OCI-LY7 (cell line): Measurements from ENCODE around the gene MYO1F.

Experiments
- CTCF ChIP-seq: fragments of 200-600 bp; sonication (generic); conservative IDR thresholded peaks from 2 replicates; pipeline ENCODE4 v1.5.1; 2014; ENCODE audit warnings: mild to moderate bottlenecking, antibody characterized with exemption, low read length, moderate library complexity, mixed read lengths
- EZH2phosphoT487 ChIP-seq: fragments of 200-600 bp; sonication (generic); IDR thresholded peaks from 2 replicates; pipeline ENCODE4 v1.6.1; 2018; ENCODE audit warnings: low read depth, borderline replicate concordance, mild to moderate bottlenecking, mixed run types, antibody characterized with exemption, low read length, moderate library complexity, mixed read lengths

DNA sequence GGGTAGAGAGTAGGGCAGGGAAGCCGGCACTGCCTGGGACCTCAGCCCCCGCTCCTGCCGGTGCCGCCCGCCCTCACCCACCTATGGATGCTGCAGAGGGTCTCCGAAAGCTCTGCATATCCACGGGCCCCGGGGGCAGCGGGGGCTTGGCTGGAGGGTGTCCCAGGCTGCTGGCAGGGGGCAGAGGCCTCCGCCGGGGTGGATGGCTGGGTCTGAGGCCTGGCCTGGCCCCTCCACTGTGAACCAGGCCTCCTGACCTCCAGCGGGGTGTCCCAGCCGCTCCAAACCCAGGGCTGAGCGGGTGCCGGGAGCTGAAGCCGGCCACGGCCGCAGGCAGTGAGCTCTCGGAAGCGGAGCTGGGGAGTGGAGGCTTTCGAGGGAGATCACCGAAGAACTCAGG, 78.9 kb downstream of the MYO1F start:
- no peak for TF ChIP-seq CTCF
- no peak for TF ChIP-seq EZH2phosphoT487
